Progenitor cell of endocrine pancreas (in vitro differentiated cells): ENCODE measurements around the gene MB. TPM values are rescaled to one million over a fixed set of nuclear protein-coding genes. Genes with fewer than 3 reads are reported as not detected.

Source experiments
- DNase-seq: peaks from one replicate; pipeline ENCODE4 v3.0.0; 2021; ENCODE audit warnings: low spot score; ENCODE audit not compliant: unreplicated experiment
- H3K27ac Mint-ChIP-seq: 2 replicates; pipeline ENCODE4 v1.8.0; 2021; ENCODE audit warnings: mild to moderate bottlenecking, moderate library complexity, mixed read lengths
- H3K27me3 Mint-ChIP-seq: 2 replicates; pipeline ENCODE4 v1.8.0; 2021; ENCODE audit warnings: mixed read lengths
- H3K36me3 Mint-ChIP-seq: 2 replicates; pipeline ENCODE4 v1.8.0; 2022; ENCODE audit warnings: mixed read lengths; ENCODE audit not compliant: insufficient read depth
- H3K4me1 Mint-ChIP-seq: 2 replicates; pipeline ENCODE4 v1.8.0; 2021; ENCODE audit warnings: low read depth, mixed read lengths
- H3K4me3 Mint-ChIP-seq: 2 replicates; pipeline ENCODE4 v1.8.0; 2021; ENCODE audit warnings: low read depth, mild to moderate bottlenecking, moderate library complexity, mixed read lengths
- H3K9me3 Mint-ChIP-seq: 2 replicates; pipeline ENCODE4 v1.8.0; 2021; ENCODE audit warnings: low read depth, mixed read lengths
- total RNA-seq: library from RNA; stranded (reverse); gene quantifications from 2 replicates; pipeline ENCODE4 v1.2.1, GENCODE V29; 2021
- TF ChIP-seq, protein P1 (sequence below): fragments of 200-600 bp; sonication (generic); IDR thresholded peaks from one replicate; pipeline ENCODE4 v1.5.0; 2021; ENCODE audit warnings: antibody characterized with exemption, mild to moderate bottlenecking; ENCODE audit not compliant: unreplicated experiment

The MB gene
- total RNA-seq, 1 donor from 2014 or later, result not detected

DNA sequence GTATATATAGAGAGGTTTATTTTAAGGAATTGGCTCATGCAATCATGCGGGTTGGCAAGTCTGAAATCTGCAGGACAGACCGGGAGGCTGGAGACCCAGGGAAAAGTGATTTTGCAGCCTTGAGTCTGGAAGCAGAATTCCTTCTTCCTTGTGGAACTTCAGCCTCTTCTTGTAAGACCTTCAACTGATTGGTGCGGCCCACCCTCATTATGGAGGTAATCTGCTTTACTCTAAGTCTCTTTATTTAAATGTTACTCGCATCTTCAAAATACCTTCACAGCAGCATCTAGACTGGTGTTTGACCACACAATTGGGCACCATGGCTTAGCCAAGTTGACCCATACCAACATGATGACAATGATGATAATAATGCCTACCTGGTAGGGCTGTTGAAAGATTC, 17.8 kb downstream of the MB start:
- Mint-ChIP-seq H3K4me3 (no peak overlapping the region), H3K27me3 (no peaks in the 10 kb centered on the region), H3K36me3 (no peaks in the 10 kb centered on the region), H3K9me3 (no peaks in the 10 kb centered on the region), H3K27ac (no peak overlapping the region), H3K4me1 (peaks cover 1% of the 10 kb centered on the region)
- TF ChIP-seq, protein P1, sequence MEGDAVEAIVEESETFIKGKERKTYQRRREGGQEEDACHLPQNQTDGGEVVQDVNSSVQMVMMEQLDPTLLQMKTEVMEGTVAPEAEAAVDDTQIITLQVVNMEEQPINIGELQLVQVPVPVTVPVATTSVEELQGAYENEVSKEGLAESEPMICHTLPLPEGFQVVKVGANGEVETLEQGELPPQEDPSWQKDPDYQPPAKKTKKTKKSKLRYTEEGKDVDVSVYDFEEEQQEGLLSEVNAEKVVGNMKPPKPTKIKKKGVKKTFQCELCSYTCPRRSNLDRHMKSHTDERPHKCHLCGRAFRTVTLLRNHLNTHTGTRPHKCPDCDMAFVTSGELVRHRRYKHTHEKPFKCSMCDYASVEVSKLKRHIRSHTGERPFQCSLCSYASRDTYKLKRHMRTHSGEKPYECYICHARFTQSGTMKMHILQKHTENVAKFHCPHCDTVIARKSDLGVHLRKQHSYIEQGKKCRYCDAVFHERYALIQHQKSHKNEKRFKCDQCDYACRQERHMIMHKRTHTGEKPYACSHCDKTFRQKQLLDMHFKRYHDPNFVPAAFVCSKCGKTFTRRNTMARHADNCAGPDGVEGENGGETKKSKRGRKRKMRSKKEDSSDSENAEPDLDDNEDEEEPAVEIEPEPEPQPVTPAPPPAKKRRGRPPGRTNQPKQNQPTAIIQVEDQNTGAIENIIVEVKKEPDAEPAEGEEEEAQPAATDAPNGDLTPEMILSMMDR, result no peak
- DNase-seq, result no peak

DNA sequence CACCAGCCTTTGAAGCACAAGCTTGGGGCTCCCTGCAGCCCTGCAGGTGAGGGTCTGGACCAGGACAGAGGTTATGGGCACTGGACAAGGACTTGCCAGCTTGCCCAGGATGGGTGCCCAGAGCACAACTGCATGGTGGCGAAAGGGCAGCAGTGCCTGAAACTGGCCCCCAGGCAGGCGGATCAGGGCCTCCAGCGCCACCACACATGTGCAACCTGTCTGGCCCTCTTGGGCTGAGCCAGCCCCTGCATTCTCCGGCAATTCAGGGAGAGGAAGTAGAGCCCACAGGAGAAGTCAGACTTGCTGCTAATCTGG, 18.8 kb downstream of the MB start:
- Mint-ChIP-seq H3K4me1 (peaks cover 1% of the 10 kb centered on the region), H3K27ac (no peak overlapping the region), H3K9me3 (no peaks in the 10 kb centered on the region), H3K4me3 (no peak overlapping the region), H3K27me3 (no peaks in the 10 kb centered on the region), H3K36me3 (no peaks in the 10 kb centered on the region)
- TF ChIP-seq, protein P1, result no peak
- no peak for DNase-seq

DNA sequence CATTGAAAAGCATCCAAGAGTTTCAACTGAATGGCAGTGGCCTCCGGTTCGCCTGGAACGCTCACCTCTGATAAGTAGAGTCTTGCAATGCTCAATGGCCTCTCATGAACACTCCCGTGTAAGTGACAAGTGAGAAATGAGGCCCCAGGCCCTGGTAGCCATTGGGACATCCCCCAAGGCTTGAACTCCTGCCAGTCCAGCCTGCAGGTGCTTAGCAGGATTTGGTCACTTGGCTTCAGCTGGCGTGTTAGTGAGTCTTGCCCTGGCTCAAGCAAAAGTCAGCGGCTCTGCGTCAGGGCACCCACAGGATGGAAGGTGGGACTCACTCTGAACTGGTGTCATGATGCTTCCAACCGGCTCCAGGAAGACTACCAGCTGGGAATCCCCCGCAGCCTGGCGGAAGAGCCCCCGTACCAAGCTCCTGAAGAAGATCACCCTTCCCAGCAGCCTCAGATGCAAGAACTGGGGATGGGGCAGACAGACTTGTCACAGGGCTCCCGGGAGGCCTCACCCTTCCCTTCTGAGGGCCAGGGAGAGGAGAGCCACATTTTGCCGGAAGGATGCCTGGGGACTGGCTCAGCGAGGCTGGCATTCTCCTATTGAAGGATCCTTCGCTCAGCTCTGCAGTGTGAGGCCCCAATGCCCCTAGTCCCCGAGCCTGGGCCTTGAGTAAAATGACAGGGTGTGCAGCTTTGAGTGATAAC, 19.3 kb downstream of the MB start:
- H3K4me3 Mint-ChIP-seq, result no peak overlapping the region
- H3K27ac Mint-ChIP-seq, result no peak overlapping the region
- no peaks in the 10 kb centered on the region for H3K27me3 Mint-ChIP-seq
- no peaks in the 10 kb centered on the region for H3K9me3 Mint-ChIP-seq
- TF ChIP-seq, protein P1, result no peak
- H3K36me3 Mint-ChIP-seq, result no peaks in the 10 kb centered on the region
- peaks cover 1% of the 10 kb centered on the region for H3K4me1 Mint-ChIP-seq
- DNase-seq, result no peak

DNA sequence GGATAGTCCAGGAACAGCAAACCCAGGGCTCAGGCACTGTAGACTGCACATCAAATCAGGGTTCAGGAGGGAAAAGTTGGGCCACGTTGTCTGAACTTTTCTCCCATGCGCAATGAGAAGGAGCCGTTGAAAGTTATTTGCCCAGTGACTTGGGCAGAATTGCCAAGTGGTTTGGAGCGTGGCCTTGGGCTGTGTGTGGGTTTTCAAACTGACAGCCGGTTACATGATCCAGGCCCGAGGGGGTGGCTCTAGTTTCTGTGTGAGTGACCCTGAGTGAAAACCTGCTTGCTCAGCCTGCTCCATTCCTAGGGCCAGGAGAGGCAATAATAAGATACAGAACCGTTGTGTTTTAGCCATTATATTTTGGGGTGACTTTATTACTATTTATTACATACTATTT, 20.3 kb downstream of the MB start:
- no peak overlapping the region for H3K27ac Mint-ChIP-seq
- DNase-seq, result no peak
- peaks cover 3% of the 10 kb centered on the region for H3K27me3 Mint-ChIP-seq
- TF ChIP-seq, protein P1, result no peak
- H3K4me1 Mint-ChIP-seq, result peaks cover 2% of the 10 kb centered on the region
- no peaks in the 10 kb centered on the region for H3K36me3 Mint-ChIP-seq
- no peak overlapping the region for H3K4me3 Mint-ChIP-seq
- H3K9me3 Mint-ChIP-seq, result no peaks in the 10 kb centered on the region

DNA sequence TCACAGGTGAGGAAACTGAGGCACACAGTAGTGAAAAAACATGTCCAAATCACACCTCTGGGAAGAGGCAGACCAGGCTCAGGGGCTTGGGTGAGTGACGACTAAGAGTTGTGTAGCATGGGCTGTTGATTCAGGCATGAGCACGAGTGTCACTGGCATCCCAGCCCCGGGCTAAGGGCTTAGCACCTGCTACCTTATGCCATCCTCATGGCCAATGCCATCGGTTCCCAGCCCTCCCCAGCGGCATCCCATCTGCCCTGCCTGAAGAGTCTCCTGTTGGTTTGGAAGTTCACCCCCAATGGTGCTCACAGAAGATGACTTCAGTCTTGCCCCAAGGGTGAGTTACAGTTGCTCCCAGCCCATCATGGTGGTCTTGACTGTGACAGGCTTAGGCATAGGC, 22.4 kb downstream of the MB start:
- Mint-ChIP-seq H3K4me1 (peaks cover 2% of the 10 kb centered on the region), H3K4me3 (no peak overlapping the region), H3K27me3 (peaks cover 3% of the 10 kb centered on the region), H3K27ac (no peak overlapping the region), H3K9me3 (no peaks in the 10 kb centered on the region), H3K36me3 (no peaks in the 10 kb centered on the region)
- no peak for DNase-seq
- TF ChIP-seq, protein P1, result no peak
